NCI-H446 treated with DMSO at 0.1 percent for 48 hours (cell line): ENCODE results near the gene SF3B4.
"Not testable (repeated sequence)": the region's sequence is repeated elsewhere in the genome, so short reads cannot be mapped to it uniquely, and the experiment has no call there.

Source experiments
- DNase-seq: peaks from one replicate; lab custom pipeline; 2025; lab: John Stamatoyannopoulos, UW

Gene SF3B4

GRCh38 chr1:149927563-149928400, at the start of gene SF3B4:
TSS of gene SF3B4 (minus strand) at chr1:149927803. CDS start at chr1:149927759, 44 bp downstream.
- DNase-seq = peak; percentile 92

GRCh38 chr1:149977345-149977744, 49.7 kb upstream of the SF3B4 start:
- no peak for DNase-seq

- no peak for DNase-seq
These were observed 44.9 kb upstream of the SF3B4 start for GRCh38 chr1:149972547-149972946.

GRCh38 chr1:149967646-149968045, 40.0 kb upstream of the SF3B4 start:
- no peak for DNase-seq

- DNase-seq = no peak
These were observed 39.4 kb upstream of the SF3B4 start for GRCh38 chr1:149967041-149967440.

- DNase-seq = no peak
These were observed 38.8 kb upstream of the SF3B4 start for GRCh38 chr1:149966405-149966804.

GRCh38 chr1:149965440-149965839, 37.8 kb upstream of the SF3B4 start:
- no peak for DNase-seq

- DNase-seq = no peak
These were observed 35.8 kb upstream of the SF3B4 start for GRCh38 chr1:149963358-149963757.

GRCh38 chr1:149962736-149963135, 35.1 kb upstream of the SF3B4 start:
- no peak for DNase-seq

- peak; percentile 57 for DNase-seq
These were observed 34.5 kb upstream of the SF3B4 start for GRCh38 chr1:149962039-149962647.

GRCh38 chr1:149957548-149957947, 29.9 kb upstream of the SF3B4 start:
- not testable (repeated sequence) for DNase-seq

- no peak for DNase-seq
These were observed 22.3 kb upstream of the SF3B4 start for GRCh38 chr1:149949911-149950310.

- DNase-seq = no peak
These were observed 17.6 kb upstream of the SF3B4 start for GRCh38 chr1:149945206-149945605.

GRCh38 chr1:149942885-149943284, 15.3 kb upstream of the SF3B4 start:
- DNase-seq = no peak

- DNase-seq = no peak
These were observed 14.6 kb upstream of the SF3B4 start for GRCh38 chr1:149942207-149942606.

- no peak for DNase-seq
These were observed 12.8 kb upstream of the SF3B4 start for GRCh38 chr1:149940427-149940826.

GRCh38 chr1:149938668-149939003, 11.0 kb upstream of the SF3B4 start:
- not testable (repeated sequence) for DNase-seq

- DNase-seq = no peak
These were observed 10.2 kb upstream of the SF3B4 start for GRCh38 chr1:149937759-149938158.

- DNase-seq = peak; percentile 43
These were observed 9.5 kb upstream of the SF3B4 start for GRCh38 chr1:149936992-149937705.

GRCh38 chr1:149936170-149936991, 8.8 kb upstream of the SF3B4 start, which contains the start of gene MTMR11:
TSS of gene MTMR11 (minus strand) at chr1:149936879. CDS start at chr1:149936647, 232 bp downstream.
- DNase-seq = no peak

GRCh38 chr1:149934356-149934755, 6.8 kb upstream of the SF3B4 start:
- DNase-seq = no peak

- DNase-seq = no peak
These were observed 5.6 kb upstream of the SF3B4 start for GRCh38 chr1:149933208-149933607.
